Measurements from ENCODE around the gene CCNB2.

GRCh38 chr15:59169251-59169708 lies 64.3 kb downstream of the CCNB2 start:
- TF ChIP-seq CTCF (IDR thresholded peaks at IDR 0.05; ENCODE audit: low read depth, low read length) = no peak
- TF ChIP-seq EZH2phosphoT487 (IDR thresholded peaks at IDR 0.05; ENCODE audit: low read depth) = no peak
